Heart right ventricle (tissue), 16 donors: ENCODE results near the gene SLC25A21. TPM values are rescaled to one million over a fixed set of nuclear protein-coding genes. Genes with fewer than 3 reads are reported as not detected.
"Not testable (repeated sequence)": the region's sequence is repeated elsewhere in the genome, so short reads cannot be mapped to it uniquely, and the experiment has no call there.

ENCODE experiments used
- ATAC-seq, 8 donors: fragments of 200-7000 bp; cut with Tn5 transposase; one replicate each; pipeline ENCODE4 v1.9.1; 2020; ENCODE audit warnings: mild to moderate bottlenecking in 8 of 8, moderate library complexity in 8 of 8, moderate number of reproducible peaks in 1 of 8
- DNase-seq, 2 donors: peaks; one replicate each; pipeline ENCODE4 v3.0.0-alpha.2; 2020
- H3K27ac ChIP-seq, 10 donors: fragments of 200-600 bp; sonication (generic) in 2 of 10; one replicate each; pipeline versions ENCODE4 v1.5.0 to v1.8.0; 2020 to 2022; ENCODE audit warnings: mild to moderate bottlenecking in 3 of 10
- H3K27me3 ChIP-seq, 7 donors: fragments of 200-600 bp; one replicate each; pipeline ENCODE4 v1.8.0; 2021 to 2022; ENCODE audit warnings: mild to moderate bottlenecking in 2 of 7
- H3K36me3 ChIP-seq, 9 donors: fragments of 200-600 bp; sonication (generic) in 1 of 9; one replicate each; pipeline versions ENCODE4 v1.5.0 to v1.8.0; 2020 to 2022; ENCODE audit warnings: mild to moderate bottlenecking in 2 of 9
- H3K4me1 ChIP-seq, 9 donors: fragments of 200-600 bp; sonication (generic) in 1 of 9; one replicate each; pipeline versions ENCODE4 v1.5.0 to v1.8.0; 2020 to 2022; ENCODE audit warnings: mild to moderate bottlenecking in 4 of 9
- H3K4me3 ChIP-seq, 10 donors: fragments of 200-600 bp; sonication (generic) in 2 of 10; one replicate each; pipeline versions ENCODE4 v1.5.0 to v1.8.0; 2020 to 2022; ENCODE audit warnings: mild to moderate bottlenecking in 7 of 10, moderate library complexity in 2 of 10
- H3K9me3 ChIP-seq, 11 donors: fragments of 200-600 bp in 10 of 11; sonication (generic) in 2 of 11; one replicate each; pipeline versions ENCODE4 v1.5.0 to v1.8.0; 2013 to 2022; ENCODE audit warnings: mild to moderate bottlenecking in 2 of 11, control low read depth in 1 of 11, moderate library complexity in 1 of 11
- WGBS, 2 donors: extraction: QIAGEN DNeasy Blood & Tissue Kit; methylation state at CpG; one replicate each; pipeline ENCODE4 v1.1.7; 2013; ENCODE audit warnings: inconsistent platforms in 1 of 2; 5-methylcytosine and 5-hydroxymethylcytosine counted together
- intact Hi-C, 10 donors: fragments of 100-400 bp; cut with DNase I; formaldehyde crosslinking; loops; one replicate each; pipeline versions ENCODE4 v1.11.1 to v1.14.2; 2022
- polyA plus RNA-seq, 2 donors: library from polyadenylated mRNA; stranded (reverse); fragments of 200-250 nt; gene quantifications; one replicate each; pipeline ENCODE4 v1.2.3, GENCODE V29; 2013
- total RNA-seq, 10 donors: library from RNA; stranded (reverse); fragmentation: NEBNext Ultra II Directional in 3 of 10; extraction: Animal tissue kit (Norgen Biotek cat#: 25700) in 3 of 10; gene quantifications; one replicate each; pipeline versions ENCODE4 v1.2.1 to v1.2.4, GENCODE V29; 2021 to 2023
- TF ChIP-seq, protein P1 (sequence below), 9 donors: fragments of 200-600 bp; sonication (generic) in 2 of 9; IDR thresholded peaks; one replicate each; pipeline versions ENCODE4 v1.5.0 to v1.8.0; 2021 to 2022; ENCODE audit warnings: antibody characterized with exemption in 9 of 9, mild to moderate bottlenecking in 5 of 9, moderate library complexity in 1 of 9
- donor health status: Arrhythmogenic right ventricular cardiomyopathy.
- donor health status: ischemic (EF 13 %, LVEDD 7.1; RV severe dilation, severe dysfunction).
- donor health status: healthy with polysubstance abuse.
- donor health status: DM: no; HTN: yes; CAD: no.
- donor health status: DM: no; HTN: no; CAD: no.
- donor health status: ischemic (EF 25% LVEDD 6.9; RV normal size, moderate dysfunction).
- donor health status: ischemic (EF 25% LVEDD 5.7; RV mildly dilated, moderate dysfunction).
- donor health status: healthy.
- donor health status: DM: yes; HTN: yes; CAD: no.
- donor health status: Ischemic cardiomyopathy.
- donor health status: ischemic (EF 35%, LVEDD 5.7; RV mildly dilated, moderate dysfunction).
- donor health status: nonischemic (EF 11% LVEDD 7.7; RV severe dilation, severe dysfunction).
- donor health status: DM: yes; HTN: yes; CAD: no.
- donor health status: PGD.
- donor health status: ischemic (EF 29% LVEDD 5.4; RV normal size, mild dysfunction).
- donor health status: nonischemic (EF 23%, LVEDD 6.1; RV moderate dilation, normal function).

Gene SLC25A21
- total and polyA plus RNA-seq, 12 donors: 0.08 to 1.3 (median 0.34) TPM

DNA sequence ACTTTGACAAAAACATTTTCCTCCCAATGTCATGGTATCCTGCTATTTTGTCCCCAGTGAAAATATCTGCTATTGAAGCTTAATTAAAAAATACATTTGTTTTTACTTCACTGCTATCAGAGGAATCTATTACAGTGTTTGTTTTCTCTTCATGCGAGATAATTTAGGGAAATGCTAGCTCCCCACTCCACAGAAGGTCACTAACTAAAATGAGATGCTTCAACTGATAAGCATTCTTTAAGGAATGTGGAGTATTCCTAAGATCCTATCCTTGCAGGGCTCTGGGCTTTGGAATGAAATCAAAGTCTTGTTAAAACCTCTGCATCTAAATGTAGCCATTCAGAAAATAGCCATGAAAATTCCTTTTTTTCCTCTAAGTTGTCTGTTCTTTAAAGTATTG, 471.3 kb downstream of the SLC25A21 start:
- WGBS, 2 donors: 42 to 49% methylated on average over 1 of the region's 1 CpG
- ATAC-seq (no peak), DNase-seq (no peak)
- intact Hi-C loops: no loop called here
- Histone ChIP-seq H3K36me3 (no peaks in the 10 kb centered on the region), H3K9me3 (peaks cover 0 to 23% (median 0%) of the 10 kb centered on the region in 11 donors), H3K4me1 (no peaks in the 10 kb centered on the region), H3K27ac (no peak overlapping the region), H3K4me3 (no peak overlapping the region), H3K27me3 (peaks cover 0 to 4% (median 0%) of the 10 kb centered on the region in 7 donors)
- TF ChIP-seq, protein P1, sequence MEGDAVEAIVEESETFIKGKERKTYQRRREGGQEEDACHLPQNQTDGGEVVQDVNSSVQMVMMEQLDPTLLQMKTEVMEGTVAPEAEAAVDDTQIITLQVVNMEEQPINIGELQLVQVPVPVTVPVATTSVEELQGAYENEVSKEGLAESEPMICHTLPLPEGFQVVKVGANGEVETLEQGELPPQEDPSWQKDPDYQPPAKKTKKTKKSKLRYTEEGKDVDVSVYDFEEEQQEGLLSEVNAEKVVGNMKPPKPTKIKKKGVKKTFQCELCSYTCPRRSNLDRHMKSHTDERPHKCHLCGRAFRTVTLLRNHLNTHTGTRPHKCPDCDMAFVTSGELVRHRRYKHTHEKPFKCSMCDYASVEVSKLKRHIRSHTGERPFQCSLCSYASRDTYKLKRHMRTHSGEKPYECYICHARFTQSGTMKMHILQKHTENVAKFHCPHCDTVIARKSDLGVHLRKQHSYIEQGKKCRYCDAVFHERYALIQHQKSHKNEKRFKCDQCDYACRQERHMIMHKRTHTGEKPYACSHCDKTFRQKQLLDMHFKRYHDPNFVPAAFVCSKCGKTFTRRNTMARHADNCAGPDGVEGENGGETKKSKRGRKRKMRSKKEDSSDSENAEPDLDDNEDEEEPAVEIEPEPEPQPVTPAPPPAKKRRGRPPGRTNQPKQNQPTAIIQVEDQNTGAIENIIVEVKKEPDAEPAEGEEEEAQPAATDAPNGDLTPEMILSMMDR (IDR thresholded peaks at IDR 0.05): no peak

DNA sequence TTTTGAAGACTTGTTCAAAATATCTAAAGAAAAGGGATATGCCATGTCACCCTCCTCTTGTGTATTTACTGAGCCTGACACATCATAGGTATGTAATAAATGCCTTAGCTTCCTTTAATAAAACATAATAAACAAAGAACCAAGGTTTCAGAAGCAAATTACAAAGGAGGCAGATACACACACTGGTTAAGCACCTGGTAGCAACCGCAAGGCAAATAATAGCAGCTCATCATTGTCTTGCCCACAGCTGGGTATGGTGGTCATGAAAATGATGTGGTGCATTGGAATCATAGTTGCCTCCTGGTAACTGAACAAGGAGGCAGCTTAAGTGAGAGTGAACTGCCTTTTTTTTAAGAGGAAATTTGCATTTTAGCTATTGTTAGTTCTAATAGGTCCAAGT, 471.8 kb downstream of the SLC25A21 start:
- Histone ChIP-seq H3K36me3 (no peaks in the 10 kb centered on the region), H3K4me3 (no peak overlapping the region), H3K27ac (no peak overlapping the region), H3K9me3 (peaks cover 0 to 24% (median 0%) of the 10 kb centered on the region in 11 donors), H3K27me3 (peaks cover 0 to 4% (median 0%) of the 10 kb centered on the region in 7 donors), H3K4me1 (no peaks in the 10 kb centered on the region)
- TF ChIP-seq, protein P1 (IDR thresholded peaks at IDR 0.05): no peak
- 94 to 95% methylated on average over 1 of the region's 1 CpG for WGBS, 2 donors
- intact Hi-C loops: no loop called here
- DNase-seq (no peak), ATAC-seq (no peak)

DNA sequence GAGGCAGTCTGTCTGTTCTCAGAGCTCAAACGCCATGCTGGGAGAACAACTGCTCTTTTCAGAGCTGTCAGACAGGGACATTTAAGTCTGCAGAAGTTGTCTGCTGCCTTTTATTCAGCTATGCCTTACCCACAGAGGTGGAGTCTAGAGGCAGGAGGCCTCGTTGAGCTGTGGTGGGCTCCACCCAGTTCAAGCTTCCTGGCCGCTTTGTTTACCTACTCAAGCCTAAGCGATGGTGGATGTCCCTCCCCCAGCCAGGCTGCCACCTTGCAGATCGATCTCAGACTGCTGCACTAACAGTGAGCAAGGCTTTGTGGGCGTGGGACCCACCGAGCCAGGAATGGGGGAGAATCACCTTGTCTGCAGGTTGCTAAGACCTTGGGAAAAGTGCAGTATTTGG, 473.0 kb downstream of the SLC25A21 start:
- 49 to 63% methylated on average over 7 of the region's 7 CpGs for WGBS, 2 donors
- H3K27me3 ChIP-seq, intact Hi-C loops, H3K36me3 ChIP-seq, ATAC-seq, H3K4me3 ChIP-seq, DNase-seq, H3K4me1 ChIP-seq, H3K27ac ChIP-seq: not testable (repeated sequence)
- peaks cover 0 to 37% (median 4%) of the 10 kb centered on the region in 11 donors for H3K9me3 ChIP-seq

DNA sequence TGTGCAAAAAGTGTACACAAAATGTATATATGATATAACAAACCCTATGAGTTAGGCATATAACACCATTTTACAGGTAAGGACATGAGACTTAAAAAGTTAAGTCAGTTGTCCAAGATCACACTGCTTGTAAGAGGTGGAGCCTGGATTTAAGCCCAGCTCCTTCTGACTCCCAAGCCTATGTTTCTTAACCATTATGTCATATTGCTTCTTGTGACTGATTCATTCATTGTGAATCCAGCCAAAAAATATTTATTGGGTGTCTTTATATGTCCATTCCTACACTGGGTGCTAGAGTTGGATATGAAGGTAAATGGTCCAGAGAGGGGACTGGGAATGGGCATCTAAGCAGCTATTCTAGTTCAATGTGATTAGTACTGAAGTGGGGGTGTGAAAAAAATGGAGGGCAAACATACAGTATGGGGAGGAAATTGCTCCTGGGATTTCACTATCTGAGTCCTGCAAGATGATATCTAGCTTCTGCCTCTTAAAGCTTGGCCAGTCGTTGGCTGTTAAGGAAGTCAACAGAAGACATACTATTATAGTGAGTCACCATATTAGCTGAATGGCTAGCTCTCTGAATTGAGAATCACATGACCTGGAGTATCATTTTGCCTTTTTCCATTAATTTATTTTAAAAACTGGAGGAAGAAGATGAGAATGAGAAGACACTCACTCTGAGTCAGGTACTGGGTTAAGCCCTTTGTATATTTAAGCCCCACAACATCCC, 481.9 kb downstream of the SLC25A21 start:
- peaks cover 0 to 13% (median 4%) of the 10 kb centered on the region in 11 donors for H3K9me3 ChIP-seq

More for the DNA sequence above, 481.9 kb downstream of the SLC25A21 start:
- DNase-seq: no peak
- no peaks in the 10 kb centered on the region for H3K4me1 ChIP-seq
- H3K4me3 ChIP-seq: no peak overlapping the region
- H3K27me3 ChIP-seq: peaks cover 0 to 5% (median under 1%) of the 10 kb centered on the region in 7 donors
- WGBS, 2 donors: 27 to 40% methylated on average over 1 of the region's 1 CpG
- no peaks in the 10 kb centered on the region for H3K36me3 ChIP-seq
- TF ChIP-seq, protein P1 (IDR thresholded peaks at IDR 0.05): no peak
- H3K27ac ChIP-seq: no peak overlapping the region
- ATAC-seq: no peak
- intact Hi-C loops: no loop called here
